Gastroesophageal sphincter (tissue), 3 donors: ENCODE data around the gene ADAM23.

Experiments
- POLR2A ChIP-seq, 2 donors: fragments of 450-650 bp; IDR thresholded peaks; one replicate each; pipeline ENCODE4 v1.6.1; 2017; ENCODE audit warnings: antibody characterized with exemption in 2 of 2, mild to moderate bottlenecking in 2 of 2, moderate library complexity in 1 of 2
- TF ChIP-seq, protein P1 (sequence below), 4 experiments: fragments of 200-600 bp in 2 of 4; fragments of 450-650 bp in 2 of 4; sonication (generic) in 1 of 4; IDR thresholded peaks; one replicate each; pipeline ENCODE4 v1.5.1; 2017 to 2019; ENCODE audit warnings: antibody characterized with exemption in 4 of 4, mild to moderate bottlenecking in 2 of 4, moderate library complexity in 2 of 4

DNA sequence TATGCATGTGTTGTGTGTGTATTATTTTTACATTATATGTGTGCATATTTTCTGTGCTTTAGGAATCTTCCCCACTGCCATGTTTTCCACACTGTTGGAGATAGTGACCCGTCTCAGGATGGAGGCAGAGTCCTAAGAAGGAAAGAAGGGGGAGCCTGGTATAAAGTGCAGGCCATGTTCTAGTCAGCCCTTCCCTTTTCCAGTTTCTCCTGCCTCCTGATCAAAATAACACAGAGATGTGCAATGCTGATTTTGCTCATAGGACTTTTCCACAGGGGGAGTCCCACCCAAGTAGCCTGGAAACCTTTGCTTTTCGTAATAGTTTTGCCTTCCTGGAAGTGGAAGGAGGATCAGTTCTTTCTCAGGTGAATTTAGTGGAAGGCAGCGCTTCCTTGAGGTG lies 126.1 kb downstream of the ADAM23 start:
- TF ChIP-seq, protein P1, sequence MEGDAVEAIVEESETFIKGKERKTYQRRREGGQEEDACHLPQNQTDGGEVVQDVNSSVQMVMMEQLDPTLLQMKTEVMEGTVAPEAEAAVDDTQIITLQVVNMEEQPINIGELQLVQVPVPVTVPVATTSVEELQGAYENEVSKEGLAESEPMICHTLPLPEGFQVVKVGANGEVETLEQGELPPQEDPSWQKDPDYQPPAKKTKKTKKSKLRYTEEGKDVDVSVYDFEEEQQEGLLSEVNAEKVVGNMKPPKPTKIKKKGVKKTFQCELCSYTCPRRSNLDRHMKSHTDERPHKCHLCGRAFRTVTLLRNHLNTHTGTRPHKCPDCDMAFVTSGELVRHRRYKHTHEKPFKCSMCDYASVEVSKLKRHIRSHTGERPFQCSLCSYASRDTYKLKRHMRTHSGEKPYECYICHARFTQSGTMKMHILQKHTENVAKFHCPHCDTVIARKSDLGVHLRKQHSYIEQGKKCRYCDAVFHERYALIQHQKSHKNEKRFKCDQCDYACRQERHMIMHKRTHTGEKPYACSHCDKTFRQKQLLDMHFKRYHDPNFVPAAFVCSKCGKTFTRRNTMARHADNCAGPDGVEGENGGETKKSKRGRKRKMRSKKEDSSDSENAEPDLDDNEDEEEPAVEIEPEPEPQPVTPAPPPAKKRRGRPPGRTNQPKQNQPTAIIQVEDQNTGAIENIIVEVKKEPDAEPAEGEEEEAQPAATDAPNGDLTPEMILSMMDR (IDR thresholded peaks at IDR 0.05): no peak
- no peak for TF ChIP-seq POLR2A (IDR thresholded peaks at IDR 0.05)
